Measurements from ENCODE around the gene ARHGEF39. TPM values are rescaled to one million over a fixed set of nuclear protein-coding genes. Genes with fewer than 3 reads are reported as not detected.

ARHGEF39 gene
- total RNA-seq, 1 donor from 2014 or later: 1.1 TPM

- Histone ChIP-seq H3K4me1 (no peaks in the 10 kb centered on the region), H3K9me3 (no peaks in the 10 kb centered on the region), H3K4me3 (no peak overlapping the region), H3K36me3 (no peaks in the 10 kb centered on the region), H3K27ac (no peak overlapping the region), H3K27me3 (no peaks in the 10 kb centered on the region)
- no peak for TF ChIP-seq CTCF (IDR thresholded peaks at IDR 0.05)
- intact Hi-C loops (cut with DNase I): no loop called here
- DNase-seq (ENCODE audit: low spot score in 2 of 2): no peak
Observed at GRCh38 chr9:35629597-35629996, 35.4 kb downstream of the ARHGEF39 start.

- intact Hi-C loops (cut with DNase I): no loop called here
- no peak overlapping the region for H3K4me3 ChIP-seq
- H3K27me3 ChIP-seq: no peaks in the 10 kb centered on the region
- no peak overlapping the region for H3K27ac ChIP-seq
- no peaks in the 10 kb centered on the region for H3K4me1 ChIP-seq
- DNase-seq (ENCODE audit: low spot score in 2 of 2): no peak
- H3K9me3 ChIP-seq: no peaks in the 10 kb centered on the region
- H3K36me3 ChIP-seq: no peaks in the 10 kb centered on the region
- no peak for TF ChIP-seq CTCF (IDR thresholded peaks at IDR 0.05)
Observed at GRCh38 chr9:35628389-35628991, 36.5 kb downstream of the ARHGEF39 start.

- no peak for TF ChIP-seq CTCF (IDR thresholded peaks at IDR 0.05)
- DNase-seq (ENCODE audit: low spot score in 2 of 2): no peak
- Histone ChIP-seq H3K9me3 (no peaks in the 10 kb centered on the region), H3K27ac (no peak overlapping the region), H3K4me1 (no peaks in the 10 kb centered on the region), H3K27me3 (no peaks in the 10 kb centered on the region), H3K4me3 (no peak overlapping the region), H3K36me3 (no peaks in the 10 kb centered on the region)
- intact Hi-C loops (cut with DNase I): no loop called here
Observed at GRCh38 chr9:35627575-35627974, 37.4 kb downstream of the ARHGEF39 start.

- intact Hi-C loops (cut with DNase I): no loop called here
- TF ChIP-seq CTCF (IDR thresholded peaks at IDR 0.05): no peak
- Histone ChIP-seq H3K4me1 (no peaks in the 10 kb centered on the region), H3K27me3 (no peaks in the 10 kb centered on the region), H3K27ac (no peak overlapping the region), H3K4me3 (no peak overlapping the region), H3K9me3 (no peaks in the 10 kb centered on the region), H3K36me3 (no peaks in the 10 kb centered on the region)
- DNase-seq (ENCODE audit: low spot score in 2 of 2): no peak
Observed at GRCh38 chr9:35619800-35620158, 45.2 kb downstream of the ARHGEF39 start.

- no peak for TF ChIP-seq CTCF (IDR thresholded peaks at IDR 0.05)
- H3K27me3 ChIP-seq: no peaks in the 10 kb centered on the region
- no peaks in the 10 kb centered on the region for H3K4me1 ChIP-seq
- peak overlapping the region in 1 of 2 donors; percentile 42 for H3K27ac ChIP-seq
- no peak overlapping the region for H3K4me3 ChIP-seq
- intact Hi-C loops (cut with DNase I): no loop called here
- peak; percentile 63 to 84 for DNase-seq (ENCODE audit: low spot score in 2 of 2)
- H3K9me3 ChIP-seq: no peaks in the 10 kb centered on the region
- no peaks in the 10 kb centered on the region for H3K36me3 ChIP-seq
Observed at GRCh38 chr9:35618854-35619799, 45.9 kb downstream of the ARHGEF39 start.

All from ascending aorta (tissue), 2 donors.